GM12891 (cell line): Measurements from ENCODE around the gene RDX.

Source experiments
- PAX5 ChIP-seq: IDR thresholded peaks from 2 replicates; pipeline ENCODE4 v1.6.1; 2011; ENCODE audit warnings: low read length, moderate library complexity, mild to moderate bottlenecking; ENCODE audit not compliant: insufficient read depth, severe bottlenecking
- POLR2A ChIP-seq: IDR thresholded peaks from 2 replicates; pipeline ENCODE4 v1.6.1; 2011; ENCODE audit warnings: low read depth, low read length, control low read depth
- POLR2AphosphoS5 ChIP-seq: IDR thresholded peaks from 2 replicates; pipeline ENCODE4 v1.6.1; 2011; ENCODE audit warnings: low read depth, low read length, control low read depth
- POU2F2 ChIP-seq: IDR thresholded peaks from 2 replicates; pipeline ENCODE4 v1.6.1; 2011; ENCODE audit warnings: low read depth, mild to moderate bottlenecking, control low read depth, low read length, moderate library complexity
- SPI1 ChIP-seq: IDR thresholded peaks from 2 replicates; pipeline ENCODE4 v1.6.1; 2011; ENCODE audit warnings: low read depth, low read length, control low read depth
- TAF1 ChIP-seq: IDR thresholded peaks from 2 replicates; pipeline ENCODE4 v1.6.1; 2011; ENCODE audit warnings: low read depth, low read length, control low read depth

GRCh38 chr11:110287537-110287936 is 8.9 kb downstream of the RDX start:
- TF ChIP-seq POLR2A (no peak), SPI1 (no peak), POLR2AphosphoS5 (no peak), TAF1 (no peak), POU2F2 (no peak), PAX5 (no peak)
